Progenitor cell of endocrine pancreas (in vitro differentiated cells): ENCODE results near the gene CCAR1. TPM values are rescaled to one million over a fixed set of nuclear protein-coding genes. Genes with fewer than 3 reads are reported as not detected.
A peak's percentile ranks its signal among the peaks of the same experiment; 100 is the strongest.

Source experiments
- DNase-seq: peaks from one replicate; pipeline ENCODE4 v3.0.0; 2021; ENCODE audit warnings: low spot score; ENCODE audit not compliant: unreplicated experiment
- H3K27ac Mint-ChIP-seq: 2 replicates; pipeline ENCODE4 v1.8.0; 2021; ENCODE audit warnings: mild to moderate bottlenecking, moderate library complexity, mixed read lengths
- H3K27me3 Mint-ChIP-seq: 2 replicates; pipeline ENCODE4 v1.8.0; 2021; ENCODE audit warnings: mixed read lengths
- H3K36me3 Mint-ChIP-seq: 2 replicates; pipeline ENCODE4 v1.8.0; 2022; ENCODE audit warnings: mixed read lengths; ENCODE audit not compliant: insufficient read depth
- H3K4me1 Mint-ChIP-seq: 2 replicates; pipeline ENCODE4 v1.8.0; 2021; ENCODE audit warnings: low read depth, mixed read lengths
- H3K4me3 Mint-ChIP-seq: 2 replicates; pipeline ENCODE4 v1.8.0; 2021; ENCODE audit warnings: low read depth, mild to moderate bottlenecking, moderate library complexity, mixed read lengths
- H3K9me3 Mint-ChIP-seq: 2 replicates; pipeline ENCODE4 v1.8.0; 2021; ENCODE audit warnings: low read depth, mixed read lengths
- CTCF ChIP-seq: fragments of 200-600 bp; sonication (generic); IDR thresholded peaks from one replicate; pipeline ENCODE4 v1.5.0; 2021; ENCODE audit warnings: antibody characterized with exemption, mild to moderate bottlenecking; ENCODE audit not compliant: unreplicated experiment
- long read RNA-seq: library from polyadenylated mRNA; unstranded; transcript quantifications from one replicate; pipeline ENCODE4 v2.0.0, GENCODE V29; 2020
- total RNA-seq: library from RNA; stranded (reverse); gene quantifications from 2 replicates; pipeline ENCODE4 v1.2.1, GENCODE V29; 2021

CCAR1 gene
- 150 and 156 TPM in 2 replicates for total RNA-seq
- long read RNA-seq, transcript CCAR1-213 (17 exons, 2,432 nt), result major isoform, 20 of 443 reads
- long read RNA-seq, partial matches to known transcripts, result 287 of 443 reads
- long read RNA-seq, other reads (novel, unspliced or antisense), result 136 of 443 reads

- peak within 1 kb of the TSS; percentile 100 for H3K27ac Mint-ChIP-seq
- peak; percentile 92 for DNase-seq
- H3K27me3 Mint-ChIP-seq, result no peaks in the 10 kb centered on the region
- H3K4me3 Mint-ChIP-seq, result peak within 1 kb of the TSS; percentile 98
- no peak for TF ChIP-seq CTCF
- H3K4me1 Mint-ChIP-seq, result peaks cover 8% of the 10 kb centered on the region
- H3K36me3 Mint-ChIP-seq, result peaks cover 14% of the 10 kb centered on the region
- no peaks in the 10 kb centered on the region for H3K9me3 Mint-ChIP-seq
Observed at GRCh38 chr10:68720793-68721672, at the start of gene CCAR1. Gene CCAR1 (plus strand): TSS chr10:68721239. CDS start chr10:68722505, 1,266 bp downstream.

- Mint-ChIP-seq H3K27me3 (no peaks in the 10 kb centered on the region), H3K9me3 (no peaks in the 10 kb centered on the region), H3K27ac (peak overlapping the region; percentile 41), H3K36me3 (peaks cover 37% of the 10 kb centered on the region), H3K4me3 (no peak overlapping the region), H3K4me1 (no peaks in the 10 kb centered on the region)
- no peak for DNase-seq
- no peak for TF ChIP-seq CTCF
Observed at GRCh38 chr10:68684413-68684812, 36.6 kb upstream of the CCAR1 start.

- Mint-ChIP-seq H3K36me3 (peaks cover 7% of the 10 kb centered on the region), H3K4me3 (no peak overlapping the region), H3K27me3 (no peaks in the 10 kb centered on the region), H3K9me3 (no peaks in the 10 kb centered on the region), H3K4me1 (no peaks in the 10 kb centered on the region), H3K27ac (no peak overlapping the region)
- TF ChIP-seq CTCF, result no peak
- DNase-seq, result no peak
Observed at GRCh38 chr10:68696018-68696417, 25.0 kb upstream of the CCAR1 start.

GRCh38 chr10:68697106-68697505 is 23.9 kb upstream of the CCAR1 start:
- DNase-seq, result no peak
- no peak for TF ChIP-seq CTCF
- Mint-ChIP-seq H3K4me3 (no peak overlapping the region), H3K9me3 (no peaks in the 10 kb centered on the region), H3K4me1 (no peaks in the 10 kb centered on the region), H3K27me3 (no peaks in the 10 kb centered on the region), H3K36me3 (peaks cover 1% of the 10 kb centered on the region), H3K27ac (peak overlapping the region; percentile 14)

GRCh38 chr10:68700197-68700596 is 20.8 kb upstream of the CCAR1 start:
- DNase-seq, result no peak
- Mint-ChIP-seq H3K36me3 (no peaks in the 10 kb centered on the region), H3K27ac (no peak overlapping the region), H3K4me3 (no peak overlapping the region), H3K9me3 (no peaks in the 10 kb centered on the region), H3K27me3 (no peaks in the 10 kb centered on the region), H3K4me1 (no peaks in the 10 kb centered on the region)
- no peak for TF ChIP-seq CTCF
